Measurements from ENCODE around the gene SNRNP200.

GRCh38 chr2:96271995-96272394 lies 33.4 kb downstream of the SNRNP200 start:
- TF ChIP-seq CTCF (IDR thresholded peaks at IDR 0.05) (no peak), POLR2A (IDR thresholded peaks at IDR 0.05) (no peak)
